DND-41 (cell line): Measurements from ENCODE around the gene MMP17.

ENCODE experiments used
- EZH2 ChIP-seq: IDR thresholded peaks from 3 replicates; pipeline ENCODE4 v1.6.1; 2012; ENCODE audit warnings: borderline replicate concordance, low read depth, mild to moderate bottlenecking, moderate library complexity, low read length, inconsistent platforms; ENCODE audit not compliant: severe bottlenecking
- TF ChIP-seq, protein P1 (sequence below): IDR thresholded peaks from 2 replicates; pipeline ENCODE4 v1.5.1; 2012; ENCODE audit warnings: borderline replicate concordance, low read length, moderate library complexity, mild to moderate bottlenecking; ENCODE audit not compliant: poor library complexity, severe bottlenecking; ENCODE audit errors: extremely low read depth

DNA sequence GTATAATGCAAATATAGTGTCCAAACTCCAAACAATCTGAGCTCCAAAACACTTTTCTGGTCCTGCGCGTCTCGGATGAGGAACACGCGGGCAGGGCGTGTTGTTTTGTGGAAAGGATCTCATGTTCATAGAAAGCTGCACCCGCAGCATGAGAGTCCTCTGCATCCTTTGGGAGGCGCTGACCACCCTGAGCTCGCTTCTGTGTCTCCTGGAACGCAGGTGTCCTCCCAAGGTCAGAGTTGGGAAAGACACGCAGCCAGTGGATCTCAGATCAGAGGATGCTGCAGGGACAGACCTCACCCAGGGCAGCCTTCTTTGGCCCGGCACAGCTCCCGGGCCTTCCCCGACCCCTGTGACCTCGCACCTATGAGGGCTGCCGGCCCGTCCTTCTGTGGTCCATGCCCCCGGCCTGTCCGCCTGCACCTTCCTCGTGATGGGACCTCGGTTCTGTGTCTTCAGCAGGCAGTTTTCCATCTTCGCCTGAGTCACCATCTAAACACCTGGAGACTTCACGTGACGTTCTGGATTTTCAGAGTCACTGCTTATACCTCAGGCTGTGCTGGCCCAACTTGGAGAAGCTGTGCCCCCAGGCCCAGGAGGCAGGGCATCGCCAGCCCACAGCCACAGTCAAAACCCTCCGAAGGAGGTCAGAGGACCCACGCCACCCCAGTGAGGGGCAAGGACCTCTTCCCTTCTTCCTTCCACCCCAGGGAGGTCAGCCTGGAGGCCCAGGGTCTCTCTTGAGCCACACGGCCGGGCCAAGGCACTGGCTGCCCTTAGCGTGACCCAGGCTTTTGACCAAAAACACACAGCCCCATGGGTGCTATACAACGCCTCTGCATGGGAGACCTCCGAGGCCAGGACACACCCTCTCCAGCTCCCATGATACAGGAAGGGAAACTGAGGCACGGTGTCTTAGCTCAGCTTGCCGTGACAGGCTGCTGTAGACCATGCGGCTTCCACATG lies 25.9 kb downstream of the MMP17 start:
- TF ChIP-seq, protein P1, sequence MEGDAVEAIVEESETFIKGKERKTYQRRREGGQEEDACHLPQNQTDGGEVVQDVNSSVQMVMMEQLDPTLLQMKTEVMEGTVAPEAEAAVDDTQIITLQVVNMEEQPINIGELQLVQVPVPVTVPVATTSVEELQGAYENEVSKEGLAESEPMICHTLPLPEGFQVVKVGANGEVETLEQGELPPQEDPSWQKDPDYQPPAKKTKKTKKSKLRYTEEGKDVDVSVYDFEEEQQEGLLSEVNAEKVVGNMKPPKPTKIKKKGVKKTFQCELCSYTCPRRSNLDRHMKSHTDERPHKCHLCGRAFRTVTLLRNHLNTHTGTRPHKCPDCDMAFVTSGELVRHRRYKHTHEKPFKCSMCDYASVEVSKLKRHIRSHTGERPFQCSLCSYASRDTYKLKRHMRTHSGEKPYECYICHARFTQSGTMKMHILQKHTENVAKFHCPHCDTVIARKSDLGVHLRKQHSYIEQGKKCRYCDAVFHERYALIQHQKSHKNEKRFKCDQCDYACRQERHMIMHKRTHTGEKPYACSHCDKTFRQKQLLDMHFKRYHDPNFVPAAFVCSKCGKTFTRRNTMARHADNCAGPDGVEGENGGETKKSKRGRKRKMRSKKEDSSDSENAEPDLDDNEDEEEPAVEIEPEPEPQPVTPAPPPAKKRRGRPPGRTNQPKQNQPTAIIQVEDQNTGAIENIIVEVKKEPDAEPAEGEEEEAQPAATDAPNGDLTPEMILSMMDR, result no peak
- no peak for TF ChIP-seq EZH2
